ENCODE data around the gene FYCO1.

FYCO1 gene

GRCh38 chr3:45915518-45916231 lies 79.9 kb downstream of the FYCO1 start:
- DNase-seq (ENCODE audit: low read depth) = no peak

- no peak for DNase-seq (ENCODE audit: low read depth)
These were observed 80.6 kb downstream of the FYCO1 start for GRCh38 chr3:45915059-45915439.

- no peak for DNase-seq (ENCODE audit: low read depth)
These were observed 81.1 kb downstream of the FYCO1 start for GRCh38 chr3:45914362-45915058.

- DNase-seq (ENCODE audit: low read depth) = no peak
These were observed 83.2 kb downstream of the FYCO1 start for GRCh38 chr3:45912435-45912834.

- no peak for DNase-seq (ENCODE audit: low read depth)
These were observed 84.0 kb downstream of the FYCO1 start for GRCh38 chr3:45911511-45912226.

- DNase-seq (ENCODE audit: low read depth) = no peak
These were observed 84.7 kb downstream of the FYCO1 start for GRCh38 chr3:45910892-45911291.

GRCh38 chr3:45909542-45909941 lies 86.1 kb downstream of the FYCO1 start:
- no peak for DNase-seq (ENCODE audit: low read depth)

- DNase-seq (ENCODE audit: low read depth) = no peak
These were observed 86.9 kb downstream of the FYCO1 start for GRCh38 chr3:45908761-45909160.

GRCh38 chr3:45907769-45908705 lies 87.6 kb downstream of the FYCO1 start:
- no peak for DNase-seq (ENCODE audit: low read depth)

GRCh38 chr3:45906681-45907407 lies 88.8 kb downstream of the FYCO1 start:
- no peak for DNase-seq (ENCODE audit: low read depth)

GRCh38 chr3:45905755-45906154 lies 89.9 kb downstream of the FYCO1 start:
- no peak for DNase-seq (ENCODE audit: low read depth)

GRCh38 chr3:45904931-45905330 lies 90.7 kb downstream of the FYCO1 start:
- DNase-seq (ENCODE audit: low read depth) = no peak

GRCh38 chr3:45896956-45897355 lies 98.7 kb downstream of the FYCO1 start:
- no peak for DNase-seq (ENCODE audit: low read depth)

GRCh38 chr3:45895686-45896468 lies 99.7 kb downstream of the FYCO1 start:
- DNase-seq (ENCODE audit: low read depth) = no peak

- DNase-seq (ENCODE audit: low read depth) = no peak
These were observed 101.6 kb downstream of the FYCO1 start for GRCh38 chr3:45894015-45894414.

GRCh38 chr3:45892161-45892560 lies 103.5 kb downstream of the FYCO1 start:
- no peak for DNase-seq (ENCODE audit: low read depth)

- DNase-seq (ENCODE audit: low read depth) = no peak
These were observed 105.2 kb downstream of the FYCO1 start for GRCh38 chr3:45890405-45890804.

- DNase-seq (ENCODE audit: low read depth) = no peak
These were observed 106.3 kb downstream of the FYCO1 start for GRCh38 chr3:45889337-45889736.

- DNase-seq (ENCODE audit: low read depth) = no peak
These were observed 107.7 kb downstream of the FYCO1 start for GRCh38 chr3:45887759-45888511.

GRCh38 chr3:45887285-45887684 lies 108.3 kb downstream of the FYCO1 start:
- DNase-seq (ENCODE audit: low read depth) = no peak
